Spinal cord (tissue), 10 donors: ENCODE data around the gene NANOG. TPM values are rescaled to one million over a fixed set of nuclear protein-coding genes. Genes with fewer than 3 reads are reported as not detected.
"Not testable (repeated sequence)": the region's sequence is repeated elsewhere in the genome, so short reads cannot be mapped to it uniquely, and the experiment has no call there.

Experiments
- DNase-seq, 6 donors: peaks; one replicate each; pipeline versions ENCODE4 v3.0.0 to v3.0.0-alpha.2; 2013 to 2015; ENCODE audit warnings: low spot score in 6 of 6, low read depth in 4 of 6
- H3K27ac ChIP-seq: one replicate; pipeline ENCODE4 v1.5.1; 2013; ENCODE audit warnings: low read depth, low read length, control low read depth
- H3K27me3 ChIP-seq: one replicate; pipeline ENCODE4 v1.6.1; 2013; ENCODE audit warnings: low read length; ENCODE audit not compliant: control insufficient read depth, insufficient read depth
- H3K36me3 ChIP-seq: one replicate; pipeline ENCODE4 v1.6.1; 2013; ENCODE audit warnings: low read length; ENCODE audit not compliant: control insufficient read depth, insufficient read depth
- H3K4me1 ChIP-seq: one replicate; pipeline ENCODE4 v1.6.1; 2013; ENCODE audit warnings: low read length; ENCODE audit not compliant: control insufficient read depth, insufficient read depth
- H3K4me3 ChIP-seq: one replicate; pipeline ENCODE4 v1.5.1; 2013; ENCODE audit warnings: low read depth, low read length, control low read depth
- H3K9me3 ChIP-seq: one replicate; pipeline ENCODE4 v1.6.1; 2013; ENCODE audit warnings: low read length; ENCODE audit not compliant: control insufficient read depth, insufficient read depth
- WGBS: methylation state at CpG from one replicate; pipeline ENCODE4 v1.1.5; 2013; ENCODE audit warnings: missing lambda C conversion rate; ENCODE audit not compliant: insufficient coverage; 5-methylcytosine and 5-hydroxymethylcytosine counted together
- polyA plus RNA-seq, 2 donors: library from polyadenylated mRNA; unstranded; fragments of 120-200 nt; gene quantifications; one replicate each; pipeline ENCODE4 v1.2.1, GENCODE V29; 2013; ENCODE audit not compliant: insufficient read length in 2 of 2
- total RNA-seq, 2 donors: library from RNA; depleted of rRNA in 1 of 2; stranded (reverse); fragments of 120-200 nt in 1 of 2; fragments of >200 nt in 1 of 2; gene quantifications; one replicate each; pipeline versions ENCODE4 v1.2.3 to v1.2.4, GENCODE V29; 2013 to 2014
- donor health status: healthy.

The NANOG gene
- total and polyA plus RNA-seq, 4 donors = 0.15 to 0.20 (median 0.18) TPM

DNA sequence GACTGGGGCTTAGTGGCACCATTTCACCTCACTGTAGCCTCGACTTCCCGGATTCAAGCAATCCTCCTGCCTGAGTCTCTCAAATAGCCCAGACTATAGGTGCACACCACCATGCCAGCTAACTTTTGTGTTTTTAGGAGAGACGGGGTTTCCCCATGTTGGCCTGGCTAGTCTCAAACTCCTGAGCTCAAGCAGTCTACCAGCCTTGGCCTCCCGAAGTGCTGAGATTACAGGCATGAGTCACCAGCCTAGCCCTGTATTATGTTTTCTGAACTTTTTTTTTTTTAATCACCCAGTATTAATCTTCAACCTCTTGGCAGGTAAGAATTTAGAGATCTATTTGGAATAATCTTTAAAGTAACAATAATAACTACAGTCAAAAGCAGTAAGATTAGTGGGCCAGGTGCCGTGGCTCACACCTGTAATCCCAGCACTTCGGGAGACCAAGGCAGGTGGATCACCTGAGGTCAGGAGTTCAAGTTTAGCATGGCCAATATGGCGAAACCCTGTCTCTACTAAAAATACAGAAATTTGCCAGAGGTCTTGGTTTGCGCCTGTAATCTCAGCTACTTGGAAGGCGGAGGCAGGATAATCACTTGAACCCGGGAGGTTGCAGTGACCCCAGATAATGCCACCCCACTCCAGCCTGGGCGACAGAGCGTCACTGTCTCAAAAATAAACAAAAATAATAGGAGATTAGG is 8.6 kb downstream of the NANOG start:
- no peaks in the 10 kb centered on the region for H3K27me3 ChIP-seq
- H3K27ac ChIP-seq = no peak overlapping the region
- H3K9me3 ChIP-seq = no peaks in the 10 kb centered on the region
- H3K4me3 ChIP-seq = no peak overlapping the region
- no peak for DNase-seq
- no peaks in the 10 kb centered on the region for H3K4me1 ChIP-seq
- no peaks in the 10 kb centered on the region for H3K36me3 ChIP-seq
- WGBS = 100% methylated on average over 2 of the region's 12 CpGs

DNA sequence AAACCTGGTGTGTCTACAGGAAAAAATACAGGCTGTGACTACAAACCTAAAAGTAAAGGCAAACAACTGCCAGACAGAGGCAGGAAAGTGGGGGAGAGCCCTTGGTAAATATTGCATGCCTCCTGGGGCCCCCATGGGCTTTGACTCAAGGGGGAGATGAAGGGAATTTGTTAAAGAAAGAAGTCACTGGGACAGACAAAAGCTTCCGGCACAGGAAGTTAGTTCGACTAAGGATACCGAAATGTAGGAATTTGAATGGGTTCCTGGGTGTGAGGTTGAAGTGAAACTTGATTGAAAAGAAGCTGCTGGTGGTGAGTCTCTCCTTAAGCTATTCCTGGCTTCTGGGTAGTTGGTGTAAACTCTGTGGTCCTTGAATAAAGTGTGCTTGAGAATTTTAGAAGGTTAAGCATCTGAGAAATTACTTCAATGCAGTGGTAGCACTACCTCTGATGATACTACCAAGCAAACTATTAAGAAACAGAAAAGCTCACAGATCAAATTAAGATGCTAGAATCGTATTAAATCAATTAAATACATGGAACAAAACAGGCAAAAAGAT is 9.6 kb downstream of the NANOG start:
- not testable (repeated sequence) for H3K4me3 ChIP-seq, H3K4me1 ChIP-seq, H3K9me3 ChIP-seq, H3K36me3 ChIP-seq, H3K27ac ChIP-seq, H3K27me3 ChIP-seq, DNase-seq
- no CpG with 5 or more reads among the region's 4 CpGs for WGBS

DNA sequence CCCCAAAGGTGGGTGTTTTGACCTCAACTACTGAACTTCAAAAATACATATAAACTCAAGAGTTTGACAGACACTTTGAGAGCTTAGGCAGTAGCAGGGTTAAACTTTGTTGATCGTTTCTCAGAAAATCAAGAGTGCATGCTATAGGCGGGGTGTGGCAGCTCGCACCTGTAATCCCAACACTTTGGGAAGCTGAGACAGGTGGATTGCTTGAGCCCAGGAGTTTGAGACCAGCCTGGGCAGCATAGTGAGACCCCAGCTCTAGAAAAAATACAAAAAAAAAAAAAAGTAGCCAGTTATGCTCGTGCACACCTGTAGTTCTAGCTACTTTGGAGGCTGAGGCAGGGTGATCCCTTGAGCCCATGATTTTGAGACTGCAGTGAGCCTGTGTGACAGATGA is 12.3 kb downstream of the NANOG start:
- H3K4me1 ChIP-seq = no peaks in the 10 kb centered on the region
- 95% methylated on average over 3 of the region's 4 CpGs for WGBS
- no peaks in the 10 kb centered on the region for H3K27me3 ChIP-seq
- H3K27ac ChIP-seq = no peak overlapping the region
- H3K4me3 ChIP-seq = no peak overlapping the region
- no peak for DNase-seq
- H3K9me3 ChIP-seq = no peaks in the 10 kb centered on the region
- H3K36me3 ChIP-seq = no peaks in the 10 kb centered on the region

DNA sequence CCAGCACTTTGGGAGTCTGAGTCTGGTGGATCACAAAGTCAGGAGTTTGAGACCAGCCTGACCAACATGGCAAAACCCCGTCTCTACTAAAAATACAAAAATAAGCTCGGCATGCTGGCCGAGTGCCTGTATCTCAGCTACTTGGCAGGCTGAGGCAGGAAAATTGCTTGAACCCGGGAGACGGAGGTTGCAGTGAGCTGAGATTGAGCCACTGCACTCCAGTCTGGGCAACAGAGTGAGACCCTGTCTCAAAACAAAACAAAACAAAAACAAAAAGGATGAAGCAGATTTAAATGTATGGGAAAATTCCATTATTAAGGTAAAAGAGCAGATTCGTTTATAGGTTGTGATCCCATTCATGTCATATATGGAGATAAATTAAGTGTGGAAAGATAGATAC is 17.1 kb downstream of the NANOG start:
- not testable (repeated sequence) for H3K36me3 ChIP-seq, DNase-seq, H3K27me3 ChIP-seq, H3K4me1 ChIP-seq, H3K27ac ChIP-seq, H3K9me3 ChIP-seq, H3K4me3 ChIP-seq
- 70% methylated on average over 2 of the region's 6 CpGs for WGBS

DNA sequence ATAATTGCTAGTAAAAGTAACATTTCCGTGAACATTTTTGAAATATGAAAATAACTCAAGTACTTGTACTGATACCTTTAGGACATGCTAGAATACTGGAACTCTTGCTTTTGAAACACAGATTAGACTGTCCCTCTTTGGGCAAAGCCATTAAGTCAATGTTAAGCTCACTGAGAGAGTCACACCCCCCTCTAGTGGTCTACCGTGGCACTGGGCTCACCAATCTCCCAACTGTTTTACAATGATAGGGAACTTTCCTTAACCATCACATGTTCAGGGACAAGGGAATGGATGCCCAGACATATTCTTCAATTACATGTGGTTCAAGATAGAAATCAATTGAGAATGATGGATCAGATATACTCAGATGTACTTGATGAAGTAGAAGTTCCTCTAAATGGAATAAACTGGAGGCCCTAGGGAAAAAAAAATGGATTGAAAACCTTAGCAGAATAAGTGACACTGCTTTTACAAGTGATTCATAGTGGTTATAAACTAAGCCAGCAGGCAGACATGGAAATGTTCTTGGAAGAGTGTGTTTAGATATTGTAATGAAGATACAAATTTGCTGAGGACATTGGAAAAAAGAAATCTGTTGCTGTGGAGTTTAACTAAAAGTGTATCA is 17.8 kb downstream of the NANOG start:
- Histone ChIP-seq H3K36me3 (no peaks in the 10 kb centered on the region), H3K27ac (no peak overlapping the region), H3K9me3 (no peaks in the 10 kb centered on the region), H3K4me3 (no peak overlapping the region), H3K4me1 (no peaks in the 10 kb centered on the region), H3K27me3 (no peaks in the 10 kb centered on the region)
- WGBS = no CpG with 5 or more reads among the region's 2 CpGs
- DNase-seq = peak; percentile 26 to 85 (median 55)

DNA sequence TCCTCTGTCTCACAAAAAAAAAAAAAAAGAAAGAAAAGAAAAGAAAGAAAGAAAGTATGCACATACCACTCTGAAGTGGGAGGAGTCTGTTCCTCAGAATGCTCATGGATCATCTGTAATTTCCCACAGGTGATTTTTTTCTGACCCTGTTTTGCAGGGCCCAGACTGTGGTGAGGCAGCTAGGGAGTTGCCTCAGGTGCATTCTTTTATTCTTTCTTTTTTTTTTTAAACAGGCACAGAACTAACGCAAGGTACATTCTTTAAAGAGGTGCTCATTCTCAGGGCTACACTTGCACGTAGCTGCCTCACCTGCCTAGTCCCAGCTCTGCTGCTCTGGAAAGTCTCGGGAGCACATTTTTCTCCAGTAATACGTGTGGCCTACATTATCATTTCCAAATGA is 36.6 kb downstream of the NANOG start:
- not testable (repeated sequence) for DNase-seq, H3K9me3 ChIP-seq, H3K4me3 ChIP-seq, H3K27me3 ChIP-seq, H3K36me3 ChIP-seq, H3K4me1 ChIP-seq, H3K27ac ChIP-seq
- no CpG with 5 or more reads among the region's 4 CpGs for WGBS

DNA sequence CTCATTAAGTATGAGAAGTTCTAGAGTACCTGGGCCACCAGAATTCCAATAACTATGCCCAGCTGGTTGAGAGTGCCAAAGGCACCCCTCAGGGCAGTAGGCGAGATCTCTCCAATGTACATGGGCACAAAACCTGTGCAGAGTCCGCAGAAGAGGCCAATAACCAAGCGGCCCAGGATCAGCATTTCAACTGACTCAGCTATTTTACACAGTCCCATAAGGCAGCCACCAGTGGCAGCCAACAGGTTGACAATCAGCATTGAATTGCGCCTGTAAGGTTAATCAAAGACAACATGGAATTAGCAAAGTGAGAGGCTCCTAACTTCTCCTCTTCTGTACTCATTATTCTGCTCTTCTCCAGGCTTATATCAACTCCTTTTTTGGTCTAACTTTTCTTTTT is 40.5 kb downstream of the NANOG start:
- DNase-seq, H3K4me1 ChIP-seq, H3K36me3 ChIP-seq, H3K27ac ChIP-seq, H3K9me3 ChIP-seq, H3K4me3 ChIP-seq, H3K27me3 ChIP-seq: not testable (repeated sequence)
- WGBS = 92% methylated on average over 4 of the region's 4 CpGs

DNA sequence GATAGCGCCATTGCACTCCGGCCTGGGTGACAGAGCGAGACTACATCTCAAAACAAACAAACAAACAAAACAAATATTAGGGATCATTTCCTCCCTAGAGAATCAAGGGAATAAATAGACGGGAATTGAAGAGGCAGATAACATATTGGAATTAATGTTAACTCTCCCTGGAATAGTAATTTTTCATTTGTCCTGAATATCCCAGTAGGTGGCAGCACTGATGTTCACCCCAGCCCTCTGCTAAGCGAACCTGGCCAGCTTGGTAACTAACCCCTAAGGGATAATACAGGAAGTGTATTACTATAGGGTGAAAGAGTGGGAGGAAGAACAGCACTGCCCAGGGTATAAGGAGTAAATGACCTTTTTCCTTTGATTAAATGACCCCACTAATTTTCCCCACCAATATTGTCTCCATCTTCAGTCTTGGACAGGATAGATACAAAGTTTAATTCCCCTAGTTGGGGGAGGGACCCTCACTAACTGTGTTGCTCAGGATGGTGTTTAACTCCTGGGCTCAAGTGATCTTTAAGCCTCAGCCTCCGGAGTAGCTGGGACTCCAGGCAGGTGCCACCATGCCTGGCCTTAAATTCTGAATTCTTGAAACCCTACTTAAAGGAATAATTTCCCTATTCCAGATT is 43.0 kb downstream of the NANOG start:
- WGBS = 81% methylated on average over 2 of the region's 6 CpGs
- no peaks in the 10 kb centered on the region for H3K36me3 ChIP-seq

DNA sequence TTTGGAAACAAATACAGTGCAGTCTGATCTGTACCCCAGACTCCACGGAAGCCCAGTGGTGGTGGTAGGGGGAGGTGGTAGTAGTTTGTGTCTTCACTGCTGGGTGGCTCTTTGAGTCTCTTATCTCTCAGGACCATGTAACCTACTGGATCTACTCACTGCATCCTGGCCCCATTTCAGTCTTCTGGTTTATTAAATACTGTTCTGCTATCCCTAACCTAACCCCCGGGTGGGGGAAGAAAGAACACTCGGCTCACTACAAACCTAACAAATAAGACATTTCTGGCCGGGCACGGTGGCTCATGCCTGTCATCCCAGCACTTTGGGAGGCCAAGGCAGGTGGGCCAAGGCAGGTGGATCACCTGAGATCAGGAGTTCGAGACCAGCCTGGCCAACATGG is 44.0 kb downstream of the NANOG start:
- H3K9me3 ChIP-seq, H3K4me3 ChIP-seq, DNase-seq, H3K36me3 ChIP-seq, H3K27me3 ChIP-seq, H3K27ac ChIP-seq, H3K4me1 ChIP-seq: not testable (repeated sequence)
- WGBS = 83% methylated on average over 1 of the region's 6 CpGs

More for the DNA sequence above, 43.0 kb downstream of the NANOG start:
- Histone ChIP-seq H3K27me3 (no peaks in the 10 kb centered on the region), H3K27ac (no peak overlapping the region), H3K9me3 (no peaks in the 10 kb centered on the region), H3K4me3 (no peak overlapping the region), H3K4me1 (no peaks in the 10 kb centered on the region)
- DNase-seq = no peak
